ENCODE results near the gene KLHL41.

GRCh38 chr2:169513926-169514325 lies 4.4 kb downstream of the KLHL41 start:
- TF ChIP-seq, protein P1, sequence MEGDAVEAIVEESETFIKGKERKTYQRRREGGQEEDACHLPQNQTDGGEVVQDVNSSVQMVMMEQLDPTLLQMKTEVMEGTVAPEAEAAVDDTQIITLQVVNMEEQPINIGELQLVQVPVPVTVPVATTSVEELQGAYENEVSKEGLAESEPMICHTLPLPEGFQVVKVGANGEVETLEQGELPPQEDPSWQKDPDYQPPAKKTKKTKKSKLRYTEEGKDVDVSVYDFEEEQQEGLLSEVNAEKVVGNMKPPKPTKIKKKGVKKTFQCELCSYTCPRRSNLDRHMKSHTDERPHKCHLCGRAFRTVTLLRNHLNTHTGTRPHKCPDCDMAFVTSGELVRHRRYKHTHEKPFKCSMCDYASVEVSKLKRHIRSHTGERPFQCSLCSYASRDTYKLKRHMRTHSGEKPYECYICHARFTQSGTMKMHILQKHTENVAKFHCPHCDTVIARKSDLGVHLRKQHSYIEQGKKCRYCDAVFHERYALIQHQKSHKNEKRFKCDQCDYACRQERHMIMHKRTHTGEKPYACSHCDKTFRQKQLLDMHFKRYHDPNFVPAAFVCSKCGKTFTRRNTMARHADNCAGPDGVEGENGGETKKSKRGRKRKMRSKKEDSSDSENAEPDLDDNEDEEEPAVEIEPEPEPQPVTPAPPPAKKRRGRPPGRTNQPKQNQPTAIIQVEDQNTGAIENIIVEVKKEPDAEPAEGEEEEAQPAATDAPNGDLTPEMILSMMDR (conservative IDR thresholded peaks at IDR 0.05; ENCODE audit: low read depth, low read length) = no peak
- TF ChIP-seq EZH2 (IDR thresholded peaks at IDR 0.05; ENCODE audit: low read length, unreplicated experiment) = no peak
